ENCODE results near the gene CS. TPM values are rescaled to one million over a fixed set of nuclear protein-coding genes. Genes with fewer than 3 reads are reported as not detected.
"Not testable (repeated sequence)": the region's sequence is repeated elsewhere in the genome, so short reads cannot be mapped to it uniquely, and the experiment has no call there.

Gene CS
- total RNA-seq, 1 experiment from 2014 or later, result 250 TPM

GRCh38 chr12:56336361-56337167 lies 36.4 kb upstream of the CS start:
- Histone ChIP-seq H3K27ac (ENCODE audit: insufficient read length, low read depth, low read length) (no peak overlapping the region), H2BK15ac (ENCODE audit: low read depth, low read length) (no peak overlapping the region), H2BK5ac (ENCODE audit: insufficient read length, low read length) (no peak overlapping the region), H3K9ac (ENCODE audit: extremely low read depth, insufficient read length, low read length) (no peak overlapping the region), H3K23ac (ENCODE audit: insufficient read length, low read depth, low read length) (no peak overlapping the region), H2BK12ac (ENCODE audit: insufficient read length, low read depth, low read length) (no peak overlapping the region), H4K8ac (replicated peaks; ENCODE audit: insufficient read length, low read depth, low read length) (no peak overlapping the region), H3K18ac (ENCODE audit: insufficient read length, low read depth, low read length) (no peak overlapping the region), H3K23me2 (ENCODE audit: insufficient read length, low read depth, low read length, poor library complexity, severe bottlenecking) (peaks cover 9% of the 10 kb centered on the region), H3K56ac (ENCODE audit: insufficient read length, low read depth, low read length) (no peak overlapping the region), H2AFZ (ENCODE audit: low read length) (no peak overlapping the region), H3K14ac (ENCODE audit: insufficient read depth, low read length) (no peak overlapping the region), H4K20me1 (ENCODE audit: control insufficient read depth, insufficient read depth, insufficient read length) (no peaks in the 10 kb centered on the region), H2AK5ac (ENCODE audit: insufficient read length, low read length) (no peak overlapping the region), H4K91ac (ENCODE audit: insufficient read length, low read depth, low read length) (no peak overlapping the region), H3K79me2 (ENCODE audit: insufficient read depth, low read length) (no peaks in the 10 kb centered on the region), H3K4me1 (ENCODE audit: insufficient read depth, low read length) (peaks cover 21% of the 10 kb centered on the region), H3K9me3 (ENCODE audit: control insufficient read depth, low read depth, low read length) (no peaks in the 10 kb centered on the region), H3K27me3 (ENCODE audit: insufficient read depth, low read length) (no peaks in the 10 kb centered on the region), H4K5ac (ENCODE audit: insufficient read length, low read depth, low read length) (no peak overlapping the region), H3T11ph (ENCODE audit: low read length) (no peak overlapping the region), H2BK20ac (ENCODE audit: low read depth, low read length, poor library complexity, severe bottlenecking) (no peak overlapping the region), H3K4me2 (ENCODE audit: insufficient read depth, insufficient read length, low read length) (no peak overlapping the region), H3K4ac (ENCODE audit: low read depth, low read length) (no peak overlapping the region), H3K79me1 (ENCODE audit: insufficient read depth, low read depth, low read length, poor library complexity, severe bottlenecking) (no peaks in the 10 kb centered on the region), H2BK120ac (ENCODE audit: low read depth, low read length, poor library complexity, severe bottlenecking) (no peak overlapping the region)
- Mint-ChIP-seq H3K4me1 (peaks cover 43 to 47% of the 10 kb centered on the region in 2 experiments), H3K36me3 (ENCODE audit: insufficient read depth in 1 of 3, low read depth in 3 of 3) (peaks cover 0 to 5% (median 0%) of the 10 kb centered on the region in 3 experiments; a peak in 2 of 7 replicates), H3K27ac (peak overlapping the region in 2 of 3 experiments; percentile 0 to 15; a peak in 3 of 7 replicates), H3K4me3 (no peak overlapping the region), H3K9me3 (no peaks in the 10 kb centered on the region), H3K27me3 (ENCODE audit: low read depth) (peaks cover 11% of the 10 kb centered on the region)
- no CpG with 5 or more reads among the region's 9 CpGs for WGBS (ENCODE audit: extremely low coverage, insufficient read length, low lambda C conversion rate)
- DNase-seq, result no peak
- TF ChIP-seq CTCF (conservative IDR thresholded peaks at IDR 0.05), result no peak

- H3K36me3 Mint-ChIP-seq (ENCODE audit: insufficient read depth in 1 of 3, low read depth in 3 of 3); H2BK5ac ChIP-seq (ENCODE audit: insufficient read length, low read length); H2AFZ ChIP-seq (ENCODE audit: low read length); H3K79me2 ChIP-seq (ENCODE audit: insufficient read depth, low read length); H4K91ac ChIP-seq (ENCODE audit: insufficient read length, low read depth, low read length); H3T11ph ChIP-seq (ENCODE audit: low read length); H3K4me3 Mint-ChIP-seq; H4K20me1 ChIP-seq (ENCODE audit: control insufficient read depth, insufficient read depth, insufficient read length); H4K8ac ChIP-seq (replicated peaks; ENCODE audit: insufficient read length, low read depth, low read length); H3K27ac Mint-ChIP-seq; H3K9me3 ChIP-seq (ENCODE audit: control insufficient read depth, low read depth, low read length); DNase-seq; H2BK20ac ChIP-seq (ENCODE audit: low read depth, low read length, poor library complexity, severe bottlenecking); H3K9ac ChIP-seq (ENCODE audit: extremely low read depth, insufficient read length, low read length); H3K79me1 ChIP-seq (ENCODE audit: insufficient read depth, low read depth, low read length, poor library complexity, severe bottlenecking); H4K5ac ChIP-seq (ENCODE audit: insufficient read length, low read depth, low read length); H3K27ac ChIP-seq (ENCODE audit: insufficient read length, low read depth, low read length); H2BK12ac ChIP-seq (ENCODE audit: insufficient read length, low read depth, low read length); H3K4ac ChIP-seq (ENCODE audit: low read depth, low read length); H3K23me2 ChIP-seq (ENCODE audit: insufficient read length, low read depth, low read length, poor library complexity, severe bottlenecking); H3K9me3 Mint-ChIP-seq; H3K14ac ChIP-seq (ENCODE audit: insufficient read depth, low read length); H3K4me2 ChIP-seq (ENCODE audit: insufficient read depth, insufficient read length, low read length); H2BK15ac ChIP-seq (ENCODE audit: low read depth, low read length); H3K27me3 ChIP-seq (ENCODE audit: insufficient read depth, low read length); H2BK120ac ChIP-seq (ENCODE audit: low read depth, low read length, poor library complexity, severe bottlenecking); H3K23ac ChIP-seq (ENCODE audit: insufficient read length, low read depth, low read length); H3K56ac ChIP-seq (ENCODE audit: insufficient read length, low read depth, low read length); H2AK5ac ChIP-seq (ENCODE audit: insufficient read length, low read length); H3K18ac ChIP-seq (ENCODE audit: insufficient read length, low read depth, low read length): not testable (repeated sequence)
- H3K27me3 Mint-ChIP-seq (ENCODE audit: low read depth), result peaks cover 11% of the 10 kb centered on the region
- peaks cover 21% of the 10 kb centered on the region for H3K4me1 ChIP-seq (ENCODE audit: insufficient read depth, low read length)
- peaks cover 43 to 47% of the 10 kb centered on the region in 2 experiments for H3K4me1 Mint-ChIP-seq
- no CpG with 5 or more reads among the region's 8 CpGs for WGBS (ENCODE audit: extremely low coverage, insufficient read length, low lambda C conversion rate)
Observed at GRCh38 chr12:56335527-56335926, 35.4 kb upstream of the CS start.

Data from H9 (cell line).